HCT116 (cell line): ENCODE data around the gene MTG2. TPM values are rescaled to one million over a fixed set of nuclear protein-coding genes. Genes with fewer than 3 reads are reported as not detected.
A peak's percentile ranks its signal among the peaks of the same experiment; 100 is the strongest.

ENCODE experiments used
- ATAC-seq: fragments of 200-7000 bp; cut with Tn5 transposase; 2 replicates; pipeline ENCODE4 v1.9.1; 2020; ENCODE audit warnings: mild to moderate bottlenecking, moderate library complexity
- BruUV-seq: library from RNA; stranded (reverse); fragments of 400-500 nt; replicated peaks from 2 replicates; lab custom pipeline; 2021; lab: Mats Ljungman, UMichigan
- CTCF ChIA-PET: fragments of 300-600 bp; sonication (Branson Sonifier 250); formaldehyde crosslinking; loops from one replicate; lab custom pipeline; 2021; ENCODE audit warnings: antibody characterized with exemption; lab: Charles Lee
- POLR2A ChIA-PET: fragments of 300-600, 350-600 bp; sonication (Branson Sonifier 250); formaldehyde crosslinking; loops from one replicate; lab custom pipeline; 2021; ENCODE audit warnings: antibody characterized with exemption; lab: Charles Lee
- RAD21 ChIA-PET, 2 experiments: fragments of 300-600 bp; sonication (Branson Sonifier 250); formaldehyde crosslinking; loops; one replicate each; lab custom pipeline; 2023; ENCODE audit warnings: low total read pairs in 2 of 2; ENCODE audit not compliant: uncharacterized antibody in 2 of 2, unreplicated experiment in 2 of 2, low non-redundant PET in 1 of 2; lab: Charles Lee
- DNase-seq: peaks from one replicate; pipeline ENCODE4 v3.0.0-alpha.2; 2010; ENCODE audit warnings: low read depth, low spot score
- H2AFZ ChIP-seq: fragments of 200-600 bp; shearing (Covaris generic), sonication (generic); 2 replicates; pipeline ENCODE4 v1.6.1; 2017; ENCODE audit warnings: low read depth, mixed run types, mixed read lengths, antibody characterized with exemption, low read length; ENCODE audit not compliant: poor library complexity, severe bottlenecking
- H3K27ac ChIP-seq: 2 replicates; pipeline ENCODE4 v1.5.1; 2012; ENCODE audit warnings: low read depth, low read length
- H3K27me3 ChIP-seq: fragments of 200-600 bp; sonication (generic); 2 replicates; pipeline ENCODE4 v1.6.1; 2016; ENCODE audit warnings: mixed run types, low read length, mixed read lengths; ENCODE audit not compliant: insufficient read depth
- H3K36me3 ChIP-seq, 2 experiments: fragments of 200-500 bp in 1 of 2; fragments of 200-600 bp in 1 of 2; sonication (Bioruptor generic) in 1 of 2; sonication (generic) in 1 of 2; 2 replicates each; pipeline versions ENCODE4 v1.5.1 to v1.6.1; 2014 to 2016; ENCODE audit warnings: low read length in 2 of 2, inconsistent platforms in 1 of 2, mixed read lengths in 1 of 2, mixed run types in 1 of 2; ENCODE audit not compliant: insufficient read depth in 2 of 2, control insufficient read depth in 1 of 2
- H3K4me1 ChIP-seq, 2 experiments: fragments of 200-600 bp in 1 of 2; sonication (generic) in 1 of 2; 2 replicates each; pipeline versions ENCODE4 v1.5.1 to v1.6.1; 2012 to 2017; ENCODE audit warnings: low read length in 2 of 2, inconsistent platforms in 1 of 2, mild to moderate bottlenecking in 1 of 2, mixed read lengths in 1 of 2, mixed run types in 1 of 2, moderate library complexity in 1 of 2; ENCODE audit not compliant: insufficient read depth in 2 of 2, control insufficient read depth in 1 of 2
- H3K4me2 ChIP-seq: fragments of 200-600 bp; sonication (generic); 2 replicates; pipeline ENCODE4 v1.6.1; 2017; ENCODE audit warnings: mixed run types, low read length, mixed read lengths
- H3K4me3 ChIP-seq, 2 experiments: fragments of 200-600 bp in 1 of 2; sonication (generic) in 1 of 2; replicated peaks in 1 of 2; 2 replicates each; pipeline ENCODE4 v1.5.1; 2011 to 2016; ENCODE audit warnings: low read length in 2 of 2, control low read depth in 1 of 2, low read depth in 1 of 2, mild to moderate bottlenecking in 1 of 2, mixed read lengths in 1 of 2, mixed run types in 1 of 2
- H3K79me2 ChIP-seq: fragments of 200-600 bp; sonication (generic); 2 replicates; pipeline ENCODE4 v1.6.1; 2017; ENCODE audit warnings: mild to moderate bottlenecking, mixed run types, low read length, moderate library complexity, mixed read lengths; ENCODE audit not compliant: insufficient read depth
- H3K9ac ChIP-seq: fragments of 200-600 bp; sonication (generic); 2 replicates; pipeline ENCODE4 v1.6.1; 2016; ENCODE audit warnings: low read length, mixed read lengths
- H3K9me2 ChIP-seq: fragments of 200-600 bp; sonication (generic), shearing (Covaris generic); 2 replicates; pipeline ENCODE4 v1.6.1; 2017; ENCODE audit warnings: mixed run types, mild to moderate bottlenecking, moderate library complexity; ENCODE audit not compliant: insufficient read depth
- H3K9me3 ChIP-seq, 2 experiments: fragments of 200-500 bp in 1 of 2; fragments of 200-600 bp in 1 of 2; sonication (Bioruptor generic) in 1 of 2; sonication (generic) in 1 of 2; 2 replicates each; pipeline ENCODE4 v1.6.1; 2014 to 2017; ENCODE audit warnings: low read length in 2 of 2, mixed read lengths in 2 of 2, inconsistent platforms in 1 of 2, low read depth in 1 of 2, mild to moderate bottlenecking in 1 of 2, mixed run types in 1 of 2, moderate library complexity in 1 of 2; ENCODE audit not compliant: control insufficient read depth in 1 of 2, insufficient read depth in 1 of 2
- H4K20me1 ChIP-seq: fragments of 200-600 bp; sonication (generic), shearing (Covaris generic); 2 replicates; pipeline ENCODE4 v1.6.1; 2017; ENCODE audit warnings: mixed run types, mild to moderate bottlenecking, moderate library complexity; ENCODE audit not compliant: insufficient read depth
- CBX3 ChIP-seq: IDR thresholded peaks from 2 replicates; pipeline ENCODE4 v1.6.1; 2012; ENCODE audit warnings: low read depth
- CTCF ChIP-seq, 3 experiments: fragments of 200-600 bp in 1 of 3; sonication (generic) in 1 of 3; IDR thresholded peaks in 2 of 3; conservative IDR thresholded peaks in 1 of 3; 2 replicates each; pipeline ENCODE4 v1.5.1; 2012 to 2017; ENCODE audit warnings: low read depth in 2 of 3, low read length in 2 of 3, antibody characterized with exemption in 1 of 3, borderline replicate concordance in 1 of 3, control low read depth in 1 of 3, mild to moderate bottlenecking in 1 of 3, mixed read lengths in 1 of 3, mixed run types in 1 of 3, moderate library complexity in 1 of 3; ENCODE audit not compliant: insufficient read depth in 1 of 3
- EGR1 ChIP-seq: IDR thresholded peaks from 2 replicates; pipeline ENCODE4 v1.6.1; 2012; ENCODE audit warnings: low read depth
- ELF1 ChIP-seq: IDR thresholded peaks from 2 replicates; pipeline ENCODE4 v1.6.1; 2012; ENCODE audit warnings: low read depth, borderline replicate concordance
- EZH2 ChIP-seq: fragments of 200-600 bp; sonication (generic); IDR thresholded peaks from 2 replicates; pipeline ENCODE4 v1.6.1; 2017; ENCODE audit warnings: antibody characterized with exemption, mixed run types
- EZH2phosphoT487 ChIP-seq: fragments of 200-600 bp; IDR thresholded peaks from 2 replicates; pipeline ENCODE4 v1.6.1; 2018; ENCODE audit warnings: antibody characterized with exemption, borderline replicate concordance
- JUND ChIP-seq: IDR thresholded peaks from 2 replicates; pipeline ENCODE4 v1.6.1; 2012
- MAX ChIP-seq: IDR thresholded peaks from 2 replicates; pipeline ENCODE4 v1.6.1; 2012
- POLR2AphosphoS5 ChIP-seq: IDR thresholded peaks from 2 replicates; pipeline ENCODE4 v1.6.1; 2011; ENCODE audit warnings: mild to moderate bottlenecking, low read depth, low read length, moderate library complexity
- REST ChIP-seq: IDR thresholded peaks from 2 replicates; pipeline ENCODE4 v1.6.1; 2012; ENCODE audit warnings: low read depth
- ZFX ChIP-seq: fragments of 450-650 bp; IDR thresholded peaks from 2 replicates; pipeline ENCODE4 v1.6.1; 2017
- ZNF274 ChIP-seq: fragments of 200-500 bp; sonication (Bioruptor generic); IDR thresholded peaks from 2 replicates; pipeline ENCODE4 v1.6.1; 2014; ENCODE audit warnings: mild to moderate bottlenecking, low read depth, low read length, inconsistent platforms
- intact Hi-C: fragments of 100-400 bp; cut with micrococcal nuclease; formaldehyde crosslinking; loops from 2 replicates; pipeline ENCODE4 v1.10.0; 2022
- total RNA-seq: library from RNA; stranded (reverse); gene quantifications from one replicate; pipeline ENCODE4 v1.2.1, GENCODE V29; 2021; ENCODE audit not compliant: unreplicated experiment

Gene MTG2
- total RNA-seq, 1 experiment from 2014 or later, result 43.3 TPM

- Histone ChIP-seq H3K36me3 (peaks cover 2 to 8% of the 10 kb centered on the region in 2 experiments; a peak in 3 of 4 replicates), H3K4me1 (no peaks in the 10 kb centered on the region), H2AFZ (no peak overlapping the region), H3K79me2 (no peaks in the 10 kb centered on the region), H3K9ac (no peak overlapping the region), H3K9me3 (no peaks in the 10 kb centered on the region), H4K20me1 (no peaks in the 10 kb centered on the region), H3K4me2 (no peak overlapping the region), H3K4me3 (no peak overlapping the region), H3K9me2 (no peaks in the 10 kb centered on the region), H3K27ac (no peak overlapping the region), H3K27me3 (no peaks in the 10 kb centered on the region)
- intact Hi-C loops, result no loop called here
- ChIA-PET CTCF (no interaction called here), RAD21 (no interaction called here), POLR2A (no interaction called here)
- TF ChIP-seq ZNF274, result no peak
- TF ChIP-seq MAX, result no peak
- TF ChIP-seq REST, result no peak
- TF ChIP-seq ZFX, result no peak
- no peak for TF ChIP-seq EGR1
- no peak for TF ChIP-seq EZH2phosphoT487
- no peak for TF ChIP-seq JUND
- TF ChIP-seq CBX3, result no peak
- TF ChIP-seq EZH2, result no peak
- no peak for TF ChIP-seq POLR2AphosphoS5
- no peak for TF ChIP-seq ELF1
- no peak for TF ChIP-seq CTCF (IDR thresholded peaks at IDR 0.05 in 2 of 3, conservative IDR thresholded peaks at IDR 0.05 in 1 of 3; ENCODE audit: borderline replicate concordance in 1 of 3, insufficient read depth in 1 of 3, low read depth in 2 of 3, low read length in 2 of 3)
- no TSS peak for BruUV-seq
- ATAC-seq, result peak; percentile 21
- DNase-seq, result no peak
Measured at GRCh38 chr20:62174870-62175624, 7.8 kb upstream of the MTG2 start.
